GM12801 (cell line): ENCODE results near the gene HOXD8.

Experiments
- CTCF ChIP-seq: IDR thresholded peaks from one replicate; pipeline ENCODE4 v1.5.1; 2011; ENCODE audit warnings: control low read depth; ENCODE audit not compliant: insufficient read length; ENCODE audit errors: extremely low read depth

The HOXD8 gene

GRCh38 chr2:176158186-176158591, 28.7 kb downstream of the HOXD8 start:
- no peak for TF ChIP-seq CTCF

- no peak for TF ChIP-seq CTCF
Measured at GRCh38 chr2:176158855-176159662, 29.6 kb downstream of the HOXD8 start.

- no peak for TF ChIP-seq CTCF
Measured at GRCh38 chr2:176159663-176160250, 30.3 kb downstream of the HOXD8 start.

GRCh38 chr2:176160251-176160985, 30.9 kb downstream of the HOXD8 start:
- TF ChIP-seq CTCF = no peak

GRCh38 chr2:176160986-176161824, 31.7 kb downstream of the HOXD8 start:
- no peak for TF ChIP-seq CTCF

- TF ChIP-seq CTCF = no peak
Measured at GRCh38 chr2:176161825-176162626, 32.5 kb downstream of the HOXD8 start.
